Smooth muscle cell of bladder (primary cell): ENCODE measurements around the gene TUBGCP2. TPM values are rescaled to one million over a fixed set of nuclear protein-coding genes. Genes with fewer than 3 reads are reported as not detected.

Experiments used
- total RNA-seq: library from RNA; depleted of rRNA; stranded (reverse); fragments of >200 nt; gene quantifications from 2 replicates; pipeline ENCODE4 v1.2.3, GENCODE V29; 2014

TUBGCP2 gene, protein sequence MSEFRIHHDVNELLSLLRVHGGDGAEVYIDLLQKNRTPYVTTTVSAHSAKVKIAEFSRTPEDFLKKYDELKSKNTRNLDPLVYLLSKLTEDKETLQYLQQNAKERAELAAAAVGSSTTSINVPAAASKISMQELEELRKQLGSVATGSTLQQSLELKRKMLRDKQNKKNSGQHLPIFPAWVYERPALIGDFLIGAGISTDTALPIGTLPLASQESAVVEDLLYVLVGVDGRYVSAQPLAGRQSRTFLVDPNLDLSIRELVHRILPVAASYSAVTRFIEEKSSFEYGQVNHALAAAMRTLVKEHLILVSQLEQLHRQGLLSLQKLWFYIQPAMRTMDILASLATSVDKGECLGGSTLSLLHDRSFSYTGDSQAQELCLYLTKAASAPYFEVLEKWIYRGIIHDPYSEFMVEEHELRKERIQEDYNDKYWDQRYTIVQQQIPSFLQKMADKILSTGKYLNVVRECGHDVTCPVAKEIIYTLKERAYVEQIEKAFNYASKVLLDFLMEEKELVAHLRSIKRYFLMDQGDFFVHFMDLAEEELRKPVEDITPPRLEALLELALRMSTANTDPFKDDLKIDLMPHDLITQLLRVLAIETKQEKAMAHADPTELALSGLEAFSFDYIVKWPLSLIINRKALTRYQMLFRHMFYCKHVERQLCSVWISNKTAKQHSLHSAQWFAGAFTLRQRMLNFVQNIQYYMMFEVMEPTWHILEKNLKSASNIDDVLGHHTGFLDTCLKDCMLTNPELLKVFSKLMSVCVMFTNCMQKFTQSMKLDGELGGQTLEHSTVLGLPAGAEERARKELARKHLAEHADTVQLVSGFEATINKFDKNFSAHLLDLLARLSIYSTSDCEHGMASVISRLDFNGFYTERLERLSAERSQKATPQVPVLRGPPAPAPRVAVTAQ
- 53.9 and 61.8 TPM in 2 replicates for total RNA-seq

DNA sequence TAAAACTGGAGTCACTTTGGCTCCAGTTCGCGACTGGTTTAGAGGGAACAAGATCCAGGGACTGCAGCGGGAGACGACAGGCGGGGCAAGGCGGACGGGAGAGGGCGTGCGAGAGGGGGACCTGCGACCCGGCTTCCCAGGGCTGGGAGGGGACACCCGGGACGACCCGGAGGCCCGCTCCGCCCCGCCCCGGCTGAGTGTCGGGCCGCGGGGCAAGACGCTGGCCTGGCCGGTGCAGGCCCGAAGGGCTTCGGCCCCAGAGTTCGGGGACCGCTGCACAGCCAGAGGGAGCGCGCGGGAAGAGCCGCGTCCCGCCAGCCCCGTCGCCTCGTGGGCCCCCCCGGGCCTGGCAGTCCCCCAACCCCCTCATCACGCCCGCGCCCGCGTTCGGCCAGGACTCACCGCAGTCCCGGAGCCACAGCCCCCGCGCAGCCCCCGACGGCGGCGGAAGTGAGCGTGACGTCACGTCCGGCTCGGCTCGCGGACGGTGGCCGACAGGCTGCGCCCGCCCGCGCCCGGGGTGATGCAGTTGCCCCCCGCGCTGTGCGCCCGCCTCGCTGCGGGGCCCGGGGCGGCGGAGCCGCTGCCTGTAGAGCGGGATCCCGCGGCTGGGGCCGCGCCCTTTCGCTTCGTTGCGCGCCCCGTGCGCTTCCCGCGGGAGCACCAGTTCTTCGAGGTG lies at the start of gene TUBGCP2, which contains the start of gene ZNF511:
TUBGCP2 (minus strand) TSS at position 452 of the 679 bp plus-strand sequence. CDS start 5,931 bp downstream, outside the sequence.
ZNF511 (plus strand) TSS at position 494 of the 679 bp plus-strand sequence; CDS start at position 524, 30 bp downstream.

GRCh38 chr10:133357285-133358161 lies 48.9 kb upstream of the TUBGCP2 start, which contains the start of gene FUOM:
Gene FUOM, minus strand, starts transcription at chr10:133358019. Its CDS starts 12 bp downstream, at chr10:133358007.

DNA sequence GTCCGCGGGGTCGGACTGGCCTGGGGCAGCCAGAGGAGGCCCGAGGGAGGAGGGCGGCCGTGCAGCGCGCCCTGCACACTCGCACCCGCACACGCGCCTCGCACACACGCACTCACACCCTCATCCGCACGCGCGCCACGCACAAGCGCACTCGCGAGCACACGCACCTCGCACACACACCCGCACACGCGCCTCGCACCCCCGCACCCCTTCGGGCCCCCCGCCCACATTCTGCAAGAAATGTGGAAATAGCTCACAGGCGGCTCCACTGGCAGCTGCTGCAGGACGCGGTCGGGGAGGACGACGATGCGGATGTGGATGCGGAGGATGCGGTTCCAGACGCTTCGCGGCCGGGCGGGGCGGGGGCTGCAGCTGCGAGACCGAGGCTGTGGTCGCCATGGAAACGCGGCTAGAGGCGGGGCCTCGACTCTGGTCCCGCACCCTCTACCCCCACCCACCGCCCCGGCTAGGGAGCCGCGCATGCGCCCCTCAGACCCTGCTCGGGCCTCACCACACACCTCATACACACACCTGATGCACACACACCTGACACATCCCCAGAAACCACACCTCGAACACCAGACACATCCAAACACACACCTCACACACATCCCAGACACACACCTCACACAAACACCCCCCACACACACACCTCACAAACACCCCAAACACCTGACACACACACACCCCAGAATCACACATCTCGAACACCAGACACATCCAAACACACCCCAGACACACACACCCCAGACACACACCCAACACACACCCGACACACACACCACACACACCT lies 28.1 kb upstream of the TUBGCP2 start, which contains the start of gene CALY:
CALY (minus strand) TSS at position 320 of the 793 bp plus-strand sequence. CDS start 7,907 bp downstream, outside the sequence.

GRCh38 chr10:133276435-133277201 lies 32.1 kb downstream of the TUBGCP2 start, which contains the start of gene ADAM8:
Gene ADAM8, minus strand, starts transcription at chr10:133276868. Its CDS starts 51 bp downstream, at chr10:133276817.

GRCh38 chr10:133237588-133238465 lies 70.8 kb downstream of the TUBGCP2 start, which contains the start of gene VENTX:
Gene VENTX, plus strand, starts transcription at chr10:133237855. Its CDS starts 60 bp downstream, at chr10:133237915.

DNA sequence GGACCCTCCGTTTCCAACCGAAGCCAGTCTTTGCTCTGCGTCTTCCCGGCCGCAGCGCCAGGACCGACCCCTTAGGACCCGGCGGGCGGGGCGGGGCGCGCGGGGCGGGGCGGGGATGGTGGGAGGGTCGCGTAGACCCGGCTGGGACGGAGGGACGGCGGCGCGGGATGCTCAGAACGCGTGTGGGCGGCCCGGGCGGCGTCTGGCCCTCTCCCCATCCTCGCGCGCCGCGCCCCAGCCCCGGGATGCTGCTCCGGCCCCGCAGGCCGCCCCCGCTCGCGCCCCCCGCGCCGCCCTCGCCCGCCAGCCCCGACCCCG lies 78.7 kb downstream of the TUBGCP2 start, which contains the start of gene UTF1:
UTF1 (plus strand) TSS at position 174 of the 318 bp plus-strand sequence; CDS start at position 246, 72 bp downstream.

Other genes with a start within 250 kb of the TUBGCP2 start
- not detected in 2 replicates for gene ADGRA1, start 220.9 kb downstream of the TUBGCP2 start, total RNA-seq
- 0.57 and 1.3 TPM in 2 replicates for gene KNDC1, start 148.7 kb downstream of the TUBGCP2 start, total RNA-seq
- gene UTF1, start 78.7 kb downstream of the TUBGCP2 start, total RNA-seq, result not detected in 2 replicates
- gene VENTX, start 71.0 kb downstream of the TUBGCP2 start, total RNA-seq, result not detected in 2 replicates
- 0.71 and 1.3 TPM in 2 replicates for gene ADAM8, start 32.0 kb downstream of the TUBGCP2 start, total RNA-seq
- gene ZNF511, start within 50 bp of the TUBGCP2 start, total RNA-seq, result 20.5 and 25.7 TPM in 2 replicates
- not detected in 2 replicates for gene CALY, start 28.0 kb upstream of the TUBGCP2 start, total RNA-seq
- not detected in 2 replicates for gene PRAP1, start 38.5 kb upstream of the TUBGCP2 start, total RNA-seq
- gene FUOM, start 49.1 kb upstream of the TUBGCP2 start, total RNA-seq, result 6.7 and 15.5 TPM in 2 replicates
- gene ECHS1, start 64.5 kb upstream of the TUBGCP2 start, total RNA-seq, result 57.0 and 70.7 TPM in 2 replicates
- gene PAOX, start 70.4 kb upstream of the TUBGCP2 start, total RNA-seq, result 6.0 TPM in 2 replicates
- gene MTG1, start 85.3 kb upstream of the TUBGCP2 start, total RNA-seq, result 22.5 and 29.8 TPM in 2 replicates
- gene SPRN, start 115.8 kb upstream of the TUBGCP2 start, total RNA-seq, result 0.43 and 0.46 TPM in 2 replicates
- 1.3 and 1.9 TPM in 2 replicates for gene SCART1, start 145.1 kb upstream of the TUBGCP2 start, total RNA-seq
- 0.28 and 0.37 TPM in 2 replicates for gene CYP2E1, start 218.5 kb upstream of the TUBGCP2 start, total RNA-seq